Measurements from ENCODE around the gene FAM217A.

- TF ChIP-seq YY1 (IDR thresholded peaks at IDR 0.05; ENCODE audit: insufficient read depth, insufficient read length): no peak
- TF ChIP-seq ZNF274 (IDR thresholded peaks at IDR 0.05; ENCODE audit: low read depth, low read length): no peak
- no peak for TF ChIP-seq SUZ12 (IDR thresholded peaks at IDR 0.05; ENCODE audit: extremely low read depth, insufficient read depth, insufficient read length)
These were observed 48.3 kb downstream of the FAM217A start for GRCh38 chr6:4030669-4031068.
